Retinal pigment epithelial cell (primary cell): ENCODE results near the gene DLGAP1.

Experiments used
- DNase-seq: peaks from one replicate; pipeline ENCODE4 v3.0.0-alpha.2; 2010; ENCODE audit warnings: low read depth
- H3K4me3 ChIP-seq: 2 replicates; pipeline ENCODE4 v1.5.1; 2011; ENCODE audit warnings: mild to moderate bottlenecking, low read length, control low read depth, moderate library complexity
- TF ChIP-seq, protein P1 (sequence below): conservative IDR thresholded peaks from 2 replicates; pipeline ENCODE4 v1.5.1; 2011; ENCODE audit warnings: low read depth, low read length, control low read depth, inconsistent platforms

Gene DLGAP1

GRCh38 chr18:3713708-3714107, 741.4 kb downstream of the DLGAP1 start:
- TF ChIP-seq, protein P1, sequence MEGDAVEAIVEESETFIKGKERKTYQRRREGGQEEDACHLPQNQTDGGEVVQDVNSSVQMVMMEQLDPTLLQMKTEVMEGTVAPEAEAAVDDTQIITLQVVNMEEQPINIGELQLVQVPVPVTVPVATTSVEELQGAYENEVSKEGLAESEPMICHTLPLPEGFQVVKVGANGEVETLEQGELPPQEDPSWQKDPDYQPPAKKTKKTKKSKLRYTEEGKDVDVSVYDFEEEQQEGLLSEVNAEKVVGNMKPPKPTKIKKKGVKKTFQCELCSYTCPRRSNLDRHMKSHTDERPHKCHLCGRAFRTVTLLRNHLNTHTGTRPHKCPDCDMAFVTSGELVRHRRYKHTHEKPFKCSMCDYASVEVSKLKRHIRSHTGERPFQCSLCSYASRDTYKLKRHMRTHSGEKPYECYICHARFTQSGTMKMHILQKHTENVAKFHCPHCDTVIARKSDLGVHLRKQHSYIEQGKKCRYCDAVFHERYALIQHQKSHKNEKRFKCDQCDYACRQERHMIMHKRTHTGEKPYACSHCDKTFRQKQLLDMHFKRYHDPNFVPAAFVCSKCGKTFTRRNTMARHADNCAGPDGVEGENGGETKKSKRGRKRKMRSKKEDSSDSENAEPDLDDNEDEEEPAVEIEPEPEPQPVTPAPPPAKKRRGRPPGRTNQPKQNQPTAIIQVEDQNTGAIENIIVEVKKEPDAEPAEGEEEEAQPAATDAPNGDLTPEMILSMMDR = no peak
- DNase-seq = no peak
- H3K4me3 ChIP-seq = no peak overlapping the region

- TF ChIP-seq, protein P1 = no peak
- no peak for DNase-seq
- H3K4me3 ChIP-seq = no peak overlapping the region
Observed at GRCh38 chr18:3713166-3713565, 741.9 kb downstream of the DLGAP1 start.

DNA sequence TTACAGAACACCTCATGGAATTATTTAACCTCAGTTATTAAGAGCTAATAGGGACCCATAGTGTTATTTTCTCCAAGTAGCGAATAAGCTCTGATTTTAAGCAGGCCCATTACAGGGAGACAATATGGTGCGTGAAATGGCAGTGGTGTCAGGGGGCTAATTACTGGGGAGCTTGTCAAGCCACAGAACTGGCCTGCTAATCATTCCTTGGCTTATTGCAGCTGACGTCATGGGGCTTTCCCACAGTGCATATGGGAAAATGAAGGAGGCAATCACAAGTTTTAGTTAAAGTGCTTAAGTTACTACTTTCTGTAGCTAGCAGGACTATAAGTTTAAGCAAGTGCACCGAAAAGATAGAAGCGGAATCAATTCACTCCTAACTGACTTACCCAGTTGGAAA, 742.6 kb downstream of the DLGAP1 start:
- H3K4me3 ChIP-seq = no peak overlapping the region
- TF ChIP-seq, protein P1 = no peak
- peak; percentile 83 for DNase-seq

- DNase-seq = no peak
- TF ChIP-seq, protein P1 = no peak
- H3K4me3 ChIP-seq = no peak overlapping the region
Observed at GRCh38 chr18:3710712-3711301, 744.3 kb downstream of the DLGAP1 start.

- TF ChIP-seq, protein P1 = no peak
- no peak overlapping the region for H3K4me3 ChIP-seq
- no peak for DNase-seq
Observed at GRCh38 chr18:3709205-3709604, 745.9 kb downstream of the DLGAP1 start.

GRCh38 chr18:3706279-3707097, 748.6 kb downstream of the DLGAP1 start:
- TF ChIP-seq, protein P1 = no peak
- H3K4me3 ChIP-seq = no peak overlapping the region
- no peak for DNase-seq
